GM18507 (cell line): ENCODE results near the gene ELAC1.
"Not testable (repeated sequence)": the region's sequence is repeated elsewhere in the genome, so short reads cannot be mapped to it uniquely, and the experiment has no call there.

Source experiments
- DNase-seq: peaks from one replicate; pipeline ENCODE4 v3.0.0; 2011; ENCODE audit warnings: low read depth; ENCODE audit not compliant: insufficient read length; ENCODE audit errors: extremely low spot score
- FAIRE-seq: peaks from 2 replicates; lab custom pipeline; 2011; peaks lifted over from hg19 to GRCh38; lab: Jason Lieb, UNC

The ELAC1 gene, protein sequence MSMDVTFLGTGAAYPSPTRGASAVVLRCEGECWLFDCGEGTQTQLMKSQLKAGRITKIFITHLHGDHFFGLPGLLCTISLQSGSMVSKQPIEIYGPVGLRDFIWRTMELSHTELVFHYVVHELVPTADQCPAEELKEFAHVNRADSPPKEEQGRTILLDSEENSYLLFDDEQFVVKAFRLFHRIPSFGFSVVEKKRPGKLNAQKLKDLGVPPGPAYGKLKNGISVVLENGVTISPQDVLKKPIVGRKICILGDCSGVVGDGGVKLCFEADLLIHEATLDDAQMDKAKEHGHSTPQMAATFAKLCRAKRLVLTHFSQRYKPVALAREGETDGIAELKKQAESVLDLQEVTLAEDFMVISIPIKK

DNA sequence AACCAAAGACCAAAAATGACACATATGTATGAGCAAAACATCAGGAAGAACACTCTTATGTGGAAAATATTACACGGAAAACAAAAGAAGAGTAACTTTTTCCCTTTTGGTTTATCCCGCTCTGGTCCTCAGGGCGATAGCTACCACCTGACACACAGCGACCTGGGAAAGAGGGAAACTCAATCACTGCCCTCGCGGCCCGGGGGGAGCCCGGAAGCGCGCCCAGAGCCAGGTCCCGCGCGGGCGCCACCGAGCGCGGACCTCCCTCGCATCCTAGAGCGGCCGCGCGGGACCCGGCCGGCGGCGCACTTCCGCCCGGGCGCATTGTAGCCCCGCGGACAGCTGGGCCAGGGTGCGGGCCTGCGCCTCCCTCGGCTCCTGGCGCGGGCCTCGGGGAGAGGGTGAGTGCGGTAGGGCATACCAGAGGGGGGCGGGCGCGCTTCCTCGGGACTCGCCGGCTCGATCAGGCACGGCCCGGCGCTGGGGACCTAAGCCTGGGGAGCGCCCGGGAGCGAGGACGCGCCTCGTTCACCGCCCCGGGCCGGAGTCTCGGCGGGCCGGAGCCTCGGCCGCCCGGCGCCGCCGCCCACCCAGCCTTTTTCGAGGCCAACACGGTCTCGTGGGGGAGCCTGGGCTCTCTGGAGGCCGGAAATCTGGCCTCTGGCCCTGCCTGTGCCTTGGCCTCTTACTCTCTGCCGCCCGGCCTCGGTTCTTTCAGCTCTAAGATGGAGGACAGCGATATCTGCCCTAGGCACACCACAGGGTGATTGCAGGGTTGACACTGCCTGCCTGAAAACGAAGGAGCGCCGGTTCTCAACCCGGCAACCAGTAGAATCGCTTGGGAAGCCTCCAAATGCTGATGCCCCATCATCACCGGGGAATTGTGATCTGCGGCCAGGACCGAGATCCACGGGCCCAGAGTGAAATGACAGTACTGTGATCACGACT, at the start of gene ELAC1:
ELAC1 (plus strand) TSS at position 327 of the 948 bp plus-strand sequence. CDS start 6,365 bp downstream, outside the sequence.
- FAIRE-seq: peak; percentile 56
- peak; percentile 74 for DNase-seq

DNA sequence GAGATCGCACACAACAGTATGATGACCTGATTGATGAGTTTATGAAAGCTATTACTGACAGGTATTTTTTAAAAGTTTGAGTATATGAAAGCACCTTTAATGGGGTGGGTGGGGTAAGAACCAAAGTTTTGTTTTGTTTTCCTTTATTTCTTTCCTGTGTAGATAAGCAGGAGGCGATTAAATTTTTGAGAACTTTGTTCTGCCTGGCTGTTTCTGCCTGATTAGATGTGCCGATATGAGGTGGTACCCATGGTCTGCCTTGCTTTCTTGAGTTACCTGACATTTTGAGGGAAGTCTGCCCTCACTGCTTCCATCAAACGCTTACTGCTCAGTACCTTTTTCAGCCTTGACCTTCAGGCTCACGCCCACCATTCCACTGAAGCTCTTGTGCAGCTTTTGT, 49.7 kb upstream of the ELAC1 start:
- no peak for DNase-seq
- FAIRE-seq: no peak

DNA sequence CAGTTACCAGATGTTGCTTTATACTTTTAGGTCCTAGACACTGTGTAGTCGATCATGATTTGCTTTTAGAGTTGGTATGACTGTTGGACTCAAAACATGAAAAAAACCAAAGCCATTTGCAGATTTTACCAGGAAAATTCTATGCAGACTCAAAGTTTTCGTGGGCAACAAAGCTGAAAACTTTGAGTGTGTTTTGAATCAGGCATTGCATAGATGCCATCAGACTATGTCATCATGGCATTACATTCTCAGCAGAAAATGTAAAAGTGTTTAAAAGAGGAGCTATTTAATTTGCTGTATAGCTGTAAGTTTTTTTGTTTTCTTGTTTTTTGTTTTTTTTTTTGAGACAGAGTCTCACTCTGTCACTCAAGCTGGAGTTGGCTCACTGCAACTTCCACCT, 43.5 kb upstream of the ELAC1 start:
- no peak for FAIRE-seq
- DNase-seq: no peak

DNA sequence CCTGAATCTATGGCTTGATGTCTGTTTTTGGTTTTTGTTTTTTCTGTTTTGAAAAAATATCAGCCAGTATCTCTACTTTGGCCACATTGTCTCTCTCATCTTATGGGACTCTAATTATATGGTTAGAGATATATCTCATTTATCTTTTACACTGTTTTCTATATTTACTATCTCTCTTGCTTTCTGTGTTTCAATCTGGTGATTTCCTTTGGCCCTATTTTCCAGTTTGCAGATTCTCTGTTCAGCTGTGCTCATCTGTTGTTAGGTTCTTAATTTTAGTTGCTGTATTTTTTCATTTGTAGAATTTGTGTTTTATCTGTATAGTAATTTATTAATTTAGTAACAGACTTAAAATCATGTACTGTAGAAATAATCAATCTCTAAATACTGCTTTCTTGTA, 41.3 kb upstream of the ELAC1 start:
- FAIRE-seq: peak; percentile 18
- DNase-seq: no peak

DNA sequence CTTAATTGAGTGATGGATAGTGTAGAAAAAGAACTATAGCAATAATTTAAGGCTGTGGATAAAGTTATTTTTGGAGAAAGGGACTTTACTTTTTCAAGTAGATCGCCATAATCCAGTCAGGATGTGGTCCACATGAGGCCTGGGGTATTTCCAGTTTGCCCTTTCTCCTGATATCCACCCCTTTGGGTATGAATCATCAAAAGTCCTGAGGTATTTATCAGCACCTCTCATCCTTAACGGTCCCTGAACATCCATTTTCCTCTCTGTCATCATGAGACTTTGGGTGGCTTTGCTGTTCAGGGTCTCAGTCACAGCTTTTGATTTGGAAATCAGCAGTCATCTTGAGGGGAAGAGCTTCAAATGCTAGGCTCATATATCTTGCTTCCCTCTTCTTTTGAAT, 39.3 kb upstream of the ELAC1 start:
- FAIRE-seq (no peak), DNase-seq (no peak)

DNA sequence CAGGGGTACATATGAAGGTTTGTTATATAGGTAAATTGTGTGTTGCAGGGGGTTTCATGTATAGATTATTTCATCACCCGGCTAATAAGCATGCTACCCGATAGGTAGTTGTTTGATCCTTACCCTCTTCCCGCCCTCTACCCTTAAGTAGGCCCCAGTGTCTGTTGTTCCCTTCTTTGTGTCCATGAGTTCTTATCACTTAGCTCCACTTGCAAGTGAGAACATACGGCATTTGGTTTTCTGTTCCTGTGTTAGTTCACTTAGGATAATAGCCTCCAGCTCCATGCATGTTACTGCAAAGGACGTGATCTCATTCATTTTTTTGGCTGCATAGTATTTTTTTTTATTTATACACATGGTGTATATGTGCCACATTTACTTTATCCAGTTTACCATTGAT, 34.2 kb upstream of the ELAC1 start:
- no peak for FAIRE-seq

DNA sequence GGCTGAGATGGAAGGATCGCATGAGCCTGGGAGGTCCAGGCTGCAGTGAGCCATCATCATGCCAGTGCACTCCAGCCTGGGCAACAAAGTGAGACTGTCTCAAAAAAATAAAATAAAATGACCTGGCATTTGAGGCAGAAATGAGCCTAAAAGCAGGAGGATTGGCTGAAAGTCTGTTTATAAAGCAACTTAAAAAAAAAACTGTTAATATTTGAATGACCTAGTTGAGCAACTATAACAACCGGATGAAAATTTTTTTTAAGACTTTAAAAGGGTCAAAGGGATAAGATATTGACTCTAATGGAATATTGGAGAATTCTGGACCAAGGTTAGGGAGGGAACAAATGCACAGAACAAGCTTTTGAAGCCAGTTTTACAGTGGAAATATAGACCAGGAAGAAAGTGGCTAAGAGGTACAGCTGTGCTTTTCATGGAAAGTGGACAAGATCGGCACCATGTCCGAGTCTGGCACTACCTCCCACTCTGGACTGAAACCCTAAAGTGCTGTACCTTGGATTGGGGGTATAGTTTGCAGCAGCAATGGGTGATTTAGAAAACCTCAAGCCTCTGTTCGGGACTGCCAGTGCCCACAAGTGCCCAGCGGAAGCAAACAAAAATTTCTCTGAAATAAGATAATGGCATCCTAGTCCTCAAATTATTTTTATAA, 33.2 kb upstream of the ELAC1 start:
- no peak for FAIRE-seq
- DNase-seq: no peak

More for the DNA sequence above, 34.2 kb upstream of the ELAC1 start:
- DNase-seq: no peak

DNA sequence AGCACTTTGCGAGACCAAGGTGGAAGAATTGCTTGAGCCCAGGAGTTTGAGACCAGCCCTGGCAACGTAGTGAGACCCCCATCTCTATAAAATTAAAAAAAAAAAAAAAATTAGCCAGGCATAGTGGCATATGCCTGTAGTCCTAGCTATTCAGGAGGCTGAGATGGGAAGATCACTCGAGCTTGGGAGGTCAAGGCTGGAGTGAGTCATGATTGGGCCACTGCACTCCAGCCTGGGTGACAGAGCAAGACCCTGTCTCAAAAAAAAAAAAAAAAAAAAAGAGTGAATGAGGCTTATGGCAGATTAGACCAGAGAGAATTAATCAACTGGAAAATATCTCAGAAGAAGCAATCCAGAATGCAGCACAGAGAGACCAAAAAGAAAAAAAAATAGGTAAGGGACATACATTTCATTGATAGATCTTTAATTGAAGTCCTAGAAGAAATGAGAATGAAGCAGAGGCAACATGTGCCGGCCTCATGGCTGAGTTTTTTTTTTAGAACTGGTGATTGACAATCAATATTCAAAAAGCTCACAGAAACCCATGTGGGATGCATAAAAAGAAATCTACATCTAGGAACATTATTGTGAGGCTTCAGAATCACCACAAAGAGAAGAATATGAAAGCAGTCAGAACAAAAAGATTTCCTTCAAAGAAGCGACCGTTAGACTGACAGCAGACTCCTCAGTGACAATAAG, 32.2 kb upstream of the ELAC1 start:
- FAIRE-seq (no peak), DNase-seq (no peak)

DNA sequence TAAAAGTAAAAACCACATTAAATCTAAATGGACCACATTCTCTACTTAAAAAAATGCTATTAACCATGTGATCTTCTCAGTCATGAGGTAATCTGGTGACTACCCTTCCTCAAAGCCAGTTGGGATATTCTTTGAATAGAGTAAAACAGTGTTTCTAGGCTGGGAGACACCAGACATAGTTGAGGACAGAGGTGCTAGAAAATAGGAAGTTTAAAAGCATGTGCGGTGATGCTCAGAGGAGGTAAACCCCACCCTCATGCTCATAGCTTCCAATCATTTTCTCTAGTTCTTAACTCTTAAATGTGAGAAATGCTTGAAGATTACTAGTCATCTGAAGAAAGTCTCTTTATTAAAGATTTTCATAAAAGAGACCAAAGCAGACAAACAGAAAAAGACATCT, 30.7 kb upstream of the ELAC1 start:
- FAIRE-seq (no peak), DNase-seq (no peak)

DNA sequence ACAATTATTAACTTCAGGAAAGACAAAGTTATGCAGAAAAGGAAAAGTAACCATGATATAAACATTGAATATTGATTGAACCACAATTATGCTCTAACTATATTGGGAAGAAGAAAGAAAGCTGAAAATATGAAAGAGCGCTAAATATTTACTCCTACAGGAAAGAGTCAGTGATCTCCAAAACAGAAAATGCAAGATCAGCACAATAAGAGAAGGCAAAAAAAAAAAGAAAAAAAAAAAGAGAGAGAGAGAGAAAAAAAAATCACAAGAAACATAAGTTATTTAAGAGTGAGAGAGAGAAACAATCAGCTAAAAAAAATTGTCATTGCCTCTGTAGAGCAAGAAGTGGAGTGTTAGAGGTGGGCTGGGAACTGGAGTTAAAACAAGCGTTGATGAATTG, 28.9 kb upstream of the ELAC1 start:
- FAIRE-seq: no peak
- no peak for DNase-seq

DNA sequence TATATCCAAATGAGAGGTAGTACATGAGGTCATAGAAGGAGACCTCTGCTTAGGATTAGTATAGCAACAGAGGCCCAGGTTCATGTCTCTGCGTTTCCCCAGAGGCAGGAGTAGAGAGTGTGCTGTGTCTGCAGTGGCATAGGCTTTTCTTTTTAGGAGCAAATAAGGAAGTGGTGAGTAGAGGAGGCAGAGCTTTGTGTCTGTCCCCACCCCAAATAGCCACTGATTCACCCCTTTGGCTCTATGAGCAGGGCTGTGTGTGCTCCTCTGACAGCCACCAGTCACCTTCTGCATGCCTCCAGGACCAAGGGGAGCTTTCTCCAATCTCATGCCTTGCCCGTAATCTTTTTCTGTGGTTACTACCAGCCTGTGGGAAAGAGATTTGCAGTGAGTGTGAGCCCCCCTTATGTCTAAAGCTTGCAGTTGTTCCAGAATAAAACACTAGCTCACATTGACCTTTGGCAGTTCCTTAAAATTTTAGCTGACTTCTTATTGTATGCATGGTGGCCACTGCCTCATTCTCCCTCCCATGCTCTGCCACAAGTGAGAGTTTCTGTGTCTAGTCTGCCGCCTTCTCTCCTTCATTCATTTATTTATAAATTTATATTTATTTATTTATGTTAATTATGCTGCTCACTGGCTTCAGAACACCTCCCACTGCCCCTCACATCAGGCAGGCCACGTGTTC, 23.5 kb upstream of the ELAC1 start:
- FAIRE-seq: no peak
- DNase-seq: no peak

DNA sequence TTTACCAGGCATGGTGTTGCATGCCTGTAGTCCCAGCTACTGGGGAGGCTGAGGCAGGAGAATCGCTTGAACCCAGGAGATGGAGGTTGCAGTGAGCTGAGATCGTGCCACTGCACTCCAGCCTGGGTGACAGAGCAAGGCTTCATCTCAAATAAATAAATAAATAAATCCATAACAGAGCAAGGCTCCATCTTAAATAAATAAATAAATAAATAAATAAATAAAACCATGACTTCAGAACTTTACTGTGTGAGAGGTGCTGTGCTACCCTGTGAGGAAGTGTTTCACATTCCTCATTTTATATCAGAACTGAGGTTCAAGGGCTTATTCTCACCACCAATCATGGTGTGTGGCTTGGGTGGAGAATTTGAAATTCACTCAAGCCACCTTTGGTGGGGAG, 21.9 kb upstream of the ELAC1 start:
- not testable (repeated sequence) for FAIRE-seq

DNA sequence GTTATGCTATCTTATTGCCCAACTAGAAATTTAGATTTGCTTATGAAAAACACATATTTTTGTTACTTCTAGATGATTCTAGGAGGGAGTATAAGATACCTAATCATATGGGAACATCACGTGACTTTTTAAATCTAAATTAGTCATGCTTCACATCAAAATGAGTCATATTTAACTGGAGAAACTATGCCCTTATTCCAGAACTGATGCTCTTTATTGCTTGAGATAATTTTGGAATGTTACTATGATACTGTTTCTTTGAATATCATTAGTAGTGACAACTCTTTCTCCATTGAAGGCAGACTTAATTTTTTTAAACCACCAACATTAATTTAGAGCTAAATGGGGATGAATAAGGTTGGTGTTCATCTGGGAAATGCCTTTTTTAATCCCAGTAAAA, 19.9 kb upstream of the ELAC1 start:
- no peak for FAIRE-seq

More for the DNA sequence above, 21.9 kb upstream of the ELAC1 start:
- not testable (repeated sequence) for DNase-seq

DNA sequence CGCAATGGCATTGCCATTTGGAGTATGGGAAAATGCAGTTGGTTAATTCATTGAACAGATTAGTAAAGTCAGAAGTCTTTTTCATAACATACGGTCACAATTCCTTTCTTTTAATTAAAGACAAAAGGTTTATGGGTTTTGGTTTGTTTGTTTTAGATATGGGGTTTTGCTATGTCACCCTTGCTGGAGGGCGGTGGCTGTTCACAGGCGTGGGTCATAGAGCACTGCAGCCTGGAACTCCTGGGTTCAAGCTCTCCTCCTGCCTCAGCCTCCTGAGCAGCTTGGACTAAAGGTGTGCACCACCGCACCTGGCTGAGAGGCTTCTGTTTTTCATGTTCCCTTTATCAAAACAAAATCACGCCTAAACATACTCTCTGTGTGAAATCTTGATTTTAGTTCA, 18.7 kb upstream of the ELAC1 start:
- no peak for FAIRE-seq
- no peak for DNase-seq

More for the DNA sequence above, 19.9 kb upstream of the ELAC1 start:
- no peak for DNase-seq

DNA sequence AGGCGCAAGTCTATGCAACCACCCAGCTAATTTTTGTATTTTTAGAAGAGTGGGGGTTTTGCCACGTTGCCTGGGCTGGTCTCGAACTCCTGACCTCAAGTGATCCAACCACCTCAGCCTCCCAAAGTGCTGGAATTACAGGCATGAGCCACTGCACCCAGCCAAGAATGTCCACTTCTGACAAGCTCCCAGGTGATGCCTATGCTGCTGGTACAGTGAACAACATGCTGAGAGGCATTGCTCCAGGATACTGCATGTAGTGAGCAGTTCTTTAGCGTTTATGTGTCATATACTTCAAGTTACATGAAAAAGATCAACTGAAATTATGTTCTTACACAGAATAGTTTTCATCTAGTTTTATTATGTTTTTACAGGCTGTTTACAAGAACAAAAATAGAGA, 17.2 kb upstream of the ELAC1 start:
- FAIRE-seq: no peak
- DNase-seq: no peak

DNA sequence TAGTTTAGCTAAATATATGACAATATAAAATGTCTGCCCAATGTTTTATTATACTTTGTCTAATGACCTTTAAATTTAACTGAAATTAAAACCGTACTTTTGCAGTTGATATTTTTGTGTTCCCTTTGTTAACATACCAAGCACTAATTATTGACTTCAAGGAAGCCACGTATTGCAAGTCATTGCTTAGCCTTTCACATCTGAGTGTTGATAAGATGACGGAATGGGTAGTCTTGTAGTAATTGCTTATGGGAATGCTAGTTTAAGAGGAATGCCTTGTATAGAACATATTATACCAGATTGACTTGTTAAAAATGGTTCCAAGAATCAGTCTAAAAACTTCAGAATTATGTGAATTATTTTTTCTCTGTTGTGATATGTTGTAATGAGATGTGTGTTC, 14.0 kb upstream of the ELAC1 start:
- no peak for FAIRE-seq
- DNase-seq: no peak

DNA sequence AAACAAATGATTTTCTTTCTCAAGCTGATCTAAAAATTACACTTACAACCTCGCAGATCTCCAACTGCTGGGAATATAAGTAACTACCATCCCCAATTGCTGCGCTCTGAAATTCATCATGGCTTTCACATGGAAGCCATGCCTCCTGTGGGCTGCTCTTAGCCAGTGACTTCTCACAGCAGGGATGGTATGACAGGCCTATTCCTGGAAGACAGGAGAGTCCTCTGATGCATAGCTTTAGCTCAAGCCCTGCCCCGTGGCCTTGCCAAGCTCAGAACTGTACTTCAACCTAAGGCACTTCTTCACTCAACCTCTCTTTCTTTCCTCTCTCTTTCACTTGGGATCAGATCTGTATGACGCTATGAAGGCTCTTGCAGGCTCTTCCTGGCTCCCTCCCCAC, 12.6 kb upstream of the ELAC1 start:
- DNase-seq (no peak), FAIRE-seq (no peak)

DNA sequence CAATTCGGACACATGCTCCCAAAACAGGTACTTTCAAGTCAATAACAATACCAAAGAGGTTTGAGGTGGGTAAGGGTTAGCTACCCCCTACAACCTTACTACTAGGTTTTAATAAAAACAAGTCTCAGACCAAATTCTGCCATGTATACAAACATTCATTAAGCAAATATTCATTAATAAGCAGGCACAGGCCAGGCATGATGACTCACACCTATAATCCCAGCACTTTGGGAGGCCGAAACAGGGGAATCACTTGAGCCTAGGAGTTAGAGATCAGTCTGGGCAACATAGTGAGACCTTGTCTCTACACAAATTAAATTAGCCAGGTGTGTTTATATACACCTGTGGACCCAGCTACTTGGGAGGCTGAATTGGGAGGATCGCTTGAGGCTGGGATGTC, 11.7 kb upstream of the ELAC1 start:
- FAIRE-seq (no peak), DNase-seq (no peak)

DNA sequence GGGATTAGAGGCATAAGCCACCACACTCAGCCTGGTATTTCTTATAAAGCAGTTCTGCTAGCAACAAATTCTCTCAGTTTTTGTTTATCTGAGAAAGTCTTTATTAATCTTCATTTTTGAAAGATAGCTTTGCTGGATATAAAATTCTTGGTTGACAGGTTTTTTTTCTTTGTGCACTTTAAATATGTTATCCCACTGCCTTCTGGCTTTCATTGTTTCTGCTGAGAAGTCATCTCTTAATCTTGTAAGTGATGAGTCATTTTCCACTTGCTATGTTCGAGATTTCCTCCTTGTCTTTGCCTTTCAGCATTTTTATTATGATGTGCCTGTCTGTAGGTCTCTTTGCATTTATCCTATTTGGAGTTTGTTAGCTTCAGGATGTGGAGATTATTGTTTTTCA, 5.9 kb upstream of the ELAC1 start:
- DNase-seq: no peak
- no peak for FAIRE-seq
